H9 (cell line): ENCODE measurements around the gene MTHFD1. TPM values are rescaled to one million over a fixed set of nuclear protein-coding genes. Genes with fewer than 3 reads are reported as not detected.

Experiments
- DNase-seq: peaks from one replicate; pipeline ENCODE4 v3.0.0-alpha.2; 2017
- H2AFZ ChIP-seq: one replicate; pipeline ENCODE4 v1.6.1; 2013; ENCODE audit warnings: mild to moderate bottlenecking, low read length, control low read depth, moderate library complexity
- H2AK5ac ChIP-seq: 2 replicates; pipeline ENCODE4 v1.6.1; 2013; ENCODE audit warnings: low read length, control low read depth, mixed read lengths; ENCODE audit not compliant: insufficient read length
- H2BK120ac ChIP-seq: one replicate; pipeline ENCODE4 v1.6.1; 2013; ENCODE audit warnings: low read depth, mild to moderate bottlenecking, low read length, control low read depth, inconsistent platforms; ENCODE audit not compliant: poor library complexity, severe bottlenecking
- H2BK12ac ChIP-seq: 2 replicates; pipeline ENCODE4 v1.6.1; 2013; ENCODE audit warnings: low read length, control low read depth, mixed read lengths, low read depth; ENCODE audit not compliant: insufficient read length
- H2BK15ac ChIP-seq: 2 replicates; pipeline ENCODE4 v1.6.1; 2013; ENCODE audit warnings: low read depth, low read length, control low read depth
- H2BK20ac ChIP-seq: one replicate; pipeline ENCODE4 v1.6.1; 2013; ENCODE audit warnings: low read depth, mild to moderate bottlenecking, low read length, control low read depth, inconsistent platforms; ENCODE audit not compliant: poor library complexity, severe bottlenecking
- H2BK5ac ChIP-seq: 2 replicates; pipeline ENCODE4 v1.6.1; 2013; ENCODE audit warnings: low read length, control low read depth, mixed read lengths; ENCODE audit not compliant: insufficient read length
- H3K14ac ChIP-seq: 2 replicates; pipeline ENCODE4 v1.6.1; 2013; ENCODE audit warnings: low read length, control low read depth; ENCODE audit not compliant: insufficient read depth
- H3K18ac ChIP-seq: 2 replicates; pipeline ENCODE4 v1.6.1; 2013; ENCODE audit warnings: low read depth, mild to moderate bottlenecking, mixed read lengths, low read length, control low read depth; ENCODE audit not compliant: insufficient read length
- H3K23ac ChIP-seq: 2 replicates; pipeline ENCODE4 v1.6.1; 2013; ENCODE audit warnings: low read length, control low read depth, mixed read lengths, low read depth; ENCODE audit not compliant: insufficient read length
- H3K23me2 ChIP-seq: 2 replicates; pipeline ENCODE4 v1.6.1; 2013; ENCODE audit warnings: low read depth, mild to moderate bottlenecking, mixed read lengths, low read length, control low read depth; ENCODE audit not compliant: insufficient read length, poor library complexity, severe bottlenecking
- H3K27ac ChIP-seq: 2 replicates; pipeline ENCODE4 v1.5.1; 2013; ENCODE audit warnings: low read length, control low read depth, mixed read lengths, low read depth; ENCODE audit not compliant: insufficient read length
- H3K27me3 ChIP-seq: 2 replicates; pipeline ENCODE4 v1.6.1; 2013; ENCODE audit warnings: low read length, control low read depth, inconsistent platforms; ENCODE audit not compliant: insufficient read depth
- H3K4ac ChIP-seq: 2 replicates; pipeline ENCODE4 v1.6.1; 2013; ENCODE audit warnings: low read depth, mild to moderate bottlenecking, control low read depth, inconsistent platforms, low read length, moderate library complexity
- H3K4me1 ChIP-seq: 2 replicates; pipeline ENCODE4 v1.6.1; 2013; ENCODE audit warnings: low read length, control low read depth, inconsistent platforms; ENCODE audit not compliant: insufficient read depth
- H3K4me2 ChIP-seq: 2 replicates; pipeline ENCODE4 v1.6.1; 2013; ENCODE audit warnings: low read length, control low read depth, mixed read lengths; ENCODE audit not compliant: insufficient read length, insufficient read depth
- H3K56ac ChIP-seq: 2 replicates; pipeline ENCODE4 v1.6.1; 2013; ENCODE audit warnings: low read depth, mild to moderate bottlenecking, mixed read lengths, low read length, control low read depth; ENCODE audit not compliant: insufficient read length
- H3K79me1 ChIP-seq: 2 replicates; pipeline ENCODE4 v1.6.1; 2013; ENCODE audit warnings: low read depth, mild to moderate bottlenecking, moderate library complexity, low read length, control low read depth, inconsistent platforms; ENCODE audit not compliant: insufficient read depth, poor library complexity, severe bottlenecking
- H3K79me2 ChIP-seq: 2 replicates; pipeline ENCODE4 v1.6.1; 2013; ENCODE audit warnings: low read length, control low read depth, inconsistent platforms; ENCODE audit not compliant: insufficient read depth
- H3K9ac ChIP-seq: 2 replicates; pipeline ENCODE4 v1.6.1; 2013; ENCODE audit warnings: low read length, control low read depth, mixed read lengths; ENCODE audit not compliant: insufficient read length; ENCODE audit errors: extremely low read depth
- H3K9me3 ChIP-seq: one replicate; pipeline ENCODE4 v1.6.1; 2013; ENCODE audit warnings: low read depth, low read length, inconsistent platforms; ENCODE audit not compliant: control insufficient read depth
- H3T11ph ChIP-seq: one replicate; pipeline ENCODE4 v1.6.1; 2013; ENCODE audit warnings: mild to moderate bottlenecking, low read length, control low read depth, inconsistent platforms
- H4K20me1 ChIP-seq: one replicate; pipeline ENCODE4 v1.6.1; 2013; ENCODE audit not compliant: control insufficient read depth, insufficient read length, insufficient read depth
- H4K5ac ChIP-seq: 2 replicates; pipeline ENCODE4 v1.6.1; 2013; ENCODE audit warnings: low read depth, mild to moderate bottlenecking, mixed read lengths, low read length, control low read depth; ENCODE audit not compliant: insufficient read length
- H4K8ac ChIP-seq: replicated peaks from 2 replicates; pipeline ENCODE4 v1.6.1; 2013; ENCODE audit warnings: low read length, control low read depth, mixed read lengths, low read depth; ENCODE audit not compliant: insufficient read length
- H4K91ac ChIP-seq: 2 replicates; pipeline ENCODE4 v1.6.1; 2013; ENCODE audit warnings: low read depth, mild to moderate bottlenecking, moderate library complexity, mixed read lengths, low read length, control low read depth; ENCODE audit not compliant: insufficient read length
- H3K27ac Mint-ChIP-seq, 3 experiments: 2 replicates in 2 of 3; 3 replicates in 1 of 3; pipeline ENCODE4 v1.8.0; 2020 to 2021; ENCODE audit warnings: mixed read lengths in 3 of 3, mild to moderate bottlenecking in 1 of 3, moderate library complexity in 1 of 3
- H3K27me3 Mint-ChIP-seq: 2 replicates; pipeline ENCODE4 v1.8.0; 2021; ENCODE audit warnings: low read depth, mild to moderate bottlenecking, moderate library complexity, mixed read lengths
- H3K36me3 Mint-ChIP-seq, 3 experiments: 2 replicates in 2 of 3; 3 replicates in 1 of 3; pipeline ENCODE4 v1.8.0; 2020 to 2021; ENCODE audit warnings: low read depth in 3 of 3, mixed read lengths in 3 of 3; ENCODE audit not compliant: insufficient read depth in 1 of 3
- H3K4me1 Mint-ChIP-seq, 2 experiments: 2 replicates each; pipeline ENCODE4 v1.8.0; 2020; ENCODE audit warnings: mixed read lengths in 2 of 2
- H3K4me3 Mint-ChIP-seq, 2 experiments: 2 replicates in 1 of 2; 3 replicates in 1 of 2; pipeline ENCODE4 v1.8.0; 2020 to 2021; ENCODE audit warnings: mild to moderate bottlenecking in 2 of 2, mixed read lengths in 2 of 2, moderate library complexity in 1 of 2
- H3K9me3 Mint-ChIP-seq, 2 experiments: 2 replicates in 1 of 2; 3 replicates in 1 of 2; pipeline ENCODE4 v1.8.0; 2020; ENCODE audit warnings: mild to moderate bottlenecking in 2 of 2, mixed read lengths in 2 of 2, moderate library complexity in 1 of 2
- WGBS: extraction: QIAGEN DNeasy Blood & Tissue Kit; methylation state at CpG from one replicate; pipeline ENCODE4 v1.1.7; 2013; ENCODE audit warnings: missing lambda C conversion rate, low lambda C conversion rate, mixed read lengths; ENCODE audit not compliant: insufficient read length; ENCODE audit errors: extremely low coverage; 5-methylcytosine and 5-hydroxymethylcytosine counted together
- total RNA-seq: library from RNA; stranded (reverse); gene quantifications from 2 replicates; pipeline ENCODE4 v1.2.1, GENCODE V29; 2021
- TF ChIP-seq, protein P1 (sequence below): fragments of 200-600 bp; sonication (generic); conservative IDR thresholded peaks from 3 replicates; pipeline ENCODE4 v1.8.0; 2021; ENCODE audit warnings: antibody characterized with exemption, mild to moderate bottlenecking

MTHFD1 gene
- total RNA-seq, 1 experiment from 2014 or later = 203 TPM

DNA sequence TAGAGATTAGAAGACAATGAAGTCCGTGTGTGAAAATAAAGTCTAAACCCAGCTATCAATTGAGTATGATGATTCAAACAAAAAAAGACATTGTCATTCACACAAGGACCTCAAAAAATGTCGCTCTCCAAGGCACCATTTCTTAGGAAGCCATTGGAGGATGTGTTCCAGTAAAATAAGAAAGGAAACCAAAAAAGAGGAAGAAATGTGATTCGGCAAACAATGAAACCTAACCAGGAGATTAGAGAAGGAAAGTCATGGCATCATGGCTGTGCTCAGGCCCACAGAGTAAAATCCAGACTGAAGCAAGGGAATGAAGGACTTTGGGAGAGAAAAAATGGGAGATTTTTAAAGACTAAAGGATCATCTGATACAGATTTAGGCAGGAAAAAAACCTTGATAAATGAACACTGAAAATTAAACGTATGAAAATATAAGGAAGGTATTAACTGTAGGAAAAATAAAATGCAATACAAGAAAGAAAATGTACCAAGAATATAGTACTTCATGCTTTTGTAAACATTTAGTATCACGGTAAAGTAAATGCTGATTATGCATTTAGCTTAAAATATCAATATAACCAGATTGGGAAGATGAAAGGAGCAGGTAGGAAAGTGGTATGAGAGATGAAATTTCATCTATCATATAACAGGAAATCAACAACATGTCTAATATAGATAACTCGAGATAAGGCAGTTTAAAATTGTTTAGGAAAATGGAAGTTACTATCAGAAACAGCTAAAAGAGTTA lies 38.2 kb upstream of the MTHFD1 start:
- H4K91ac ChIP-seq = no peak overlapping the region
- TF ChIP-seq, protein P1, sequence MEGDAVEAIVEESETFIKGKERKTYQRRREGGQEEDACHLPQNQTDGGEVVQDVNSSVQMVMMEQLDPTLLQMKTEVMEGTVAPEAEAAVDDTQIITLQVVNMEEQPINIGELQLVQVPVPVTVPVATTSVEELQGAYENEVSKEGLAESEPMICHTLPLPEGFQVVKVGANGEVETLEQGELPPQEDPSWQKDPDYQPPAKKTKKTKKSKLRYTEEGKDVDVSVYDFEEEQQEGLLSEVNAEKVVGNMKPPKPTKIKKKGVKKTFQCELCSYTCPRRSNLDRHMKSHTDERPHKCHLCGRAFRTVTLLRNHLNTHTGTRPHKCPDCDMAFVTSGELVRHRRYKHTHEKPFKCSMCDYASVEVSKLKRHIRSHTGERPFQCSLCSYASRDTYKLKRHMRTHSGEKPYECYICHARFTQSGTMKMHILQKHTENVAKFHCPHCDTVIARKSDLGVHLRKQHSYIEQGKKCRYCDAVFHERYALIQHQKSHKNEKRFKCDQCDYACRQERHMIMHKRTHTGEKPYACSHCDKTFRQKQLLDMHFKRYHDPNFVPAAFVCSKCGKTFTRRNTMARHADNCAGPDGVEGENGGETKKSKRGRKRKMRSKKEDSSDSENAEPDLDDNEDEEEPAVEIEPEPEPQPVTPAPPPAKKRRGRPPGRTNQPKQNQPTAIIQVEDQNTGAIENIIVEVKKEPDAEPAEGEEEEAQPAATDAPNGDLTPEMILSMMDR = no peak
- H2BK120ac ChIP-seq = no peak overlapping the region
- no peaks in the 10 kb centered on the region for H3K79me1 ChIP-seq
- no peak overlapping the region for H4K8ac ChIP-seq
- Mint-ChIP-seq H3K4me3 (no peak overlapping the region), H3K27me3 (no peaks in the 10 kb centered on the region), H3K27ac (no peak overlapping the region; a peak in 1 of 7 replicates), H3K4me1 (no peaks in the 10 kb centered on the region), H3K36me3 (peaks cover 0 to 2% (median 0%) of the 10 kb centered on the region in 3 experiments; a peak in 1 of 7 replicates), H3K9me3 (no peaks in the 10 kb centered on the region; a peak in 1 of 5 replicates)
- no peak overlapping the region for H3K56ac ChIP-seq
- no peak overlapping the region for H2BK12ac ChIP-seq
- H4K5ac ChIP-seq = no peak overlapping the region
- H3K4ac ChIP-seq = no peak overlapping the region
- no peaks in the 10 kb centered on the region for H3K23me2 ChIP-seq
- H4K20me1 ChIP-seq = no peaks in the 10 kb centered on the region
- no peak overlapping the region for H2BK15ac ChIP-seq
- no peak overlapping the region for H3K4me2 ChIP-seq
- no peak overlapping the region for H3T11ph ChIP-seq
- no peaks in the 10 kb centered on the region for H3K9me3 ChIP-seq
- no peak overlapping the region for H3K18ac ChIP-seq
- no peak overlapping the region for H3K27ac ChIP-seq
- H2AK5ac ChIP-seq = no peak overlapping the region
- no peaks in the 10 kb centered on the region for H3K27me3 ChIP-seq
- H3K79me2 ChIP-seq = no peaks in the 10 kb centered on the region
- no peak overlapping the region for H2AFZ ChIP-seq
- H2BK20ac ChIP-seq = no peak overlapping the region
- H3K9ac ChIP-seq = peak overlapping the region; percentile 23
- WGBS = no CpG with 5 or more reads among the region's 6 CpGs
- H2BK5ac ChIP-seq = no peak overlapping the region
- no peak for DNase-seq
- no peak overlapping the region for H3K23ac ChIP-seq
- H3K4me1 ChIP-seq = no peaks in the 10 kb centered on the region
- no peak overlapping the region for H3K14ac ChIP-seq
